Endothelial cell (in vitro differentiated cells): ENCODE results near the gene KIF23. TPM values are rescaled to one million over a fixed set of nuclear protein-coding genes. Genes with fewer than 3 reads are reported as not detected.

Source experiments
- DNase-seq: peaks from one replicate; pipeline ENCODE4 v3.0.0; 2021; ENCODE audit warnings: low spot score
- H3K27ac Mint-ChIP-seq: one replicate; pipeline ENCODE4 v1.8.0; 2021; ENCODE audit warnings: mixed read lengths, inconsistent platforms; ENCODE audit not compliant: unreplicated experiment
- H3K27me3 Mint-ChIP-seq: one replicate; pipeline ENCODE4 v1.8.0; 2021; ENCODE audit warnings: mild to moderate bottlenecking, moderate library complexity, mixed read lengths, inconsistent platforms; ENCODE audit not compliant: unreplicated experiment
- H3K36me3 Mint-ChIP-seq: one replicate; pipeline ENCODE4 v1.8.0; 2021; ENCODE audit warnings: mild to moderate bottlenecking, low read depth, mixed read lengths, inconsistent platforms; ENCODE audit not compliant: unreplicated experiment
- H3K4me1 Mint-ChIP-seq: one replicate; pipeline ENCODE4 v1.8.0; 2021; ENCODE audit warnings: mild to moderate bottlenecking, mixed read lengths, inconsistent platforms; ENCODE audit not compliant: unreplicated experiment
- H3K4me3 Mint-ChIP-seq: one replicate; pipeline ENCODE4 v1.8.0; 2021; ENCODE audit warnings: mild to moderate bottlenecking, mixed read lengths, inconsistent platforms; ENCODE audit not compliant: unreplicated experiment
- H3K9me3 Mint-ChIP-seq: one replicate; pipeline ENCODE4 v1.8.0; 2021; ENCODE audit warnings: mixed read lengths, inconsistent platforms; ENCODE audit not compliant: unreplicated experiment
- total RNA-seq: library from RNA; stranded (reverse); fragmentation: NEBNext Ultra II Directional; extraction: Animal tissue kit (Norgen Biotek cat#: 25700); gene quantifications from one replicate; pipeline ENCODE4 v1.2.1, GENCODE V29; 2021; ENCODE audit not compliant: unreplicated experiment
- TF ChIP-seq, protein P1 (sequence below): fragments of 200-600 bp; sonication (generic); IDR thresholded peaks from one replicate; pipeline ENCODE4 v1.5.0; 2021; ENCODE audit warnings: antibody characterized with exemption; ENCODE audit not compliant: unreplicated experiment

KIF23 gene
- total RNA-seq, 1 donor from 2014 or later: 9.5 TPM

DNA sequence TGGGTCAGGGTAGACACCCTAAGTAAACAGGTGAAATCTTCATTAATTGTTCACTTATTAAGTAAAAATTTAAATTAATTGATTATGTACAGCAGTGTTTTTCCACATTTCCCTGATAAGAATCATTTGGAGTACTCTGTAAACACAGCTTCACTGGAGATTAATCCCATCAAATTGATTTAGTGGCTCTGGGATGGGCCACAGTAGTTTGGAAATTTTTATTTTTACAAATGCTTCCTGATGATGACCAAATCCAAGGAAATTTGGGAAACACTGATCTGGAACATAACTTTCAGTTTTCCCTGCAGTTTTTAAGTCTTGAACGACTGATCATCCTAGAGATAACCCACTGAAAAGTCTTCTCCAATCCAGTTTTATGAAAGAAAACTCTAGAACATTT is 19.7 kb downstream of the KIF23 start:
- H3K4me3 Mint-ChIP-seq: no peak overlapping the region

DNA sequence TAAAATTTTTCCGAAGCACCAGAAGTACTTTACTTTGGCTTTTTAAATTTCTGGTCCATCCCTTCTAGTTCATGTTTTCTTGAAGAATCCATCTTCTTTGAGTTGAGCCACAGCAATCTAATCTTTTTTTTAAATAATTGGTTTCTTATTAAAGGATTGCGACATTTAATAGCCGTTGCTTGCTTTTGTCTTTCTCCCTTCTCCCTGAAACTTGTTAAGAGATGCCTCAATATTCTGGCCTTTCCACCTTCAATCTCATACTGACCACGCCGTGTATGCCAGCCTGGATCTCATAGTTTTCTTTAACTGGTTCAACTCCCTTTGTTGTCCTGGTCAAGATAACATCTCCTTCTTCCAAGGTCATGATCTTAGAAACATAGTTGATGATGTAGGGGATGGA is 20.1 kb downstream of the KIF23 start:
- no peaks in the 10 kb centered on the region for H3K9me3 Mint-ChIP-seq
- H3K27ac Mint-ChIP-seq: no peak overlapping the region
- no peaks in the 10 kb centered on the region for H3K36me3 Mint-ChIP-seq
- DNase-seq: no peak
- H3K4me3 Mint-ChIP-seq: no peak overlapping the region
- no peaks in the 10 kb centered on the region for H3K4me1 Mint-ChIP-seq
- TF ChIP-seq, protein P1, sequence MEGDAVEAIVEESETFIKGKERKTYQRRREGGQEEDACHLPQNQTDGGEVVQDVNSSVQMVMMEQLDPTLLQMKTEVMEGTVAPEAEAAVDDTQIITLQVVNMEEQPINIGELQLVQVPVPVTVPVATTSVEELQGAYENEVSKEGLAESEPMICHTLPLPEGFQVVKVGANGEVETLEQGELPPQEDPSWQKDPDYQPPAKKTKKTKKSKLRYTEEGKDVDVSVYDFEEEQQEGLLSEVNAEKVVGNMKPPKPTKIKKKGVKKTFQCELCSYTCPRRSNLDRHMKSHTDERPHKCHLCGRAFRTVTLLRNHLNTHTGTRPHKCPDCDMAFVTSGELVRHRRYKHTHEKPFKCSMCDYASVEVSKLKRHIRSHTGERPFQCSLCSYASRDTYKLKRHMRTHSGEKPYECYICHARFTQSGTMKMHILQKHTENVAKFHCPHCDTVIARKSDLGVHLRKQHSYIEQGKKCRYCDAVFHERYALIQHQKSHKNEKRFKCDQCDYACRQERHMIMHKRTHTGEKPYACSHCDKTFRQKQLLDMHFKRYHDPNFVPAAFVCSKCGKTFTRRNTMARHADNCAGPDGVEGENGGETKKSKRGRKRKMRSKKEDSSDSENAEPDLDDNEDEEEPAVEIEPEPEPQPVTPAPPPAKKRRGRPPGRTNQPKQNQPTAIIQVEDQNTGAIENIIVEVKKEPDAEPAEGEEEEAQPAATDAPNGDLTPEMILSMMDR: no peak
- no peaks in the 10 kb centered on the region for H3K27me3 Mint-ChIP-seq

More for the DNA sequence above, 19.7 kb downstream of the KIF23 start:
- DNase-seq: no peak
- Mint-ChIP-seq H3K36me3 (peaks cover 2% of the 10 kb centered on the region), H3K27me3 (no peaks in the 10 kb centered on the region), H3K27ac (no peak overlapping the region), H3K9me3 (no peaks in the 10 kb centered on the region), H3K4me1 (no peaks in the 10 kb centered on the region)
- TF ChIP-seq, protein P1: no peak

DNA sequence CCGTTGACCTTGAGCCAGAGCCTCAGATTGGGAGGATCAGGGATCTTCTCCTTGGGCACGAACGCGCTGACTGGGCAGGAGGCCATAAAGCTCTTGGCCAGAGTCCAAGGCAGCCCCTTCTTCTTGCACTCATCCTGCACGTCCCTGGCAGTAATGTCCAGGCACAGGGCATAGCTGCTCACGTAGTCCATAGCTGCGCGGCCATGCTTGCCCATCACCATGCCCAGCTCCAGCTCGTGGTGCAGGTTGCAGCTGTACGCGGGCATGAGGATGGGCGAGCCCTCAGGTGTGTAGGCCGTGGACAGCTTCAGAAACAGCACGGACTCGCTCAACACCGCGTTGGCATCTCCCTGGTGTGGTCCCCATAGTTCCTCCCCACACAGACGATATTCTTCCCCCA is 20.5 kb downstream of the KIF23 start:
- no peaks in the 10 kb centered on the region for H3K9me3 Mint-ChIP-seq
- TF ChIP-seq, protein P1: no peak
- no peak overlapping the region for H3K4me3 Mint-ChIP-seq
- H3K4me1 Mint-ChIP-seq: no peaks in the 10 kb centered on the region
- no peak for DNase-seq
- H3K36me3 Mint-ChIP-seq: no peaks in the 10 kb centered on the region
- H3K27ac Mint-ChIP-seq: no peak overlapping the region
- H3K27me3 Mint-ChIP-seq: no peaks in the 10 kb centered on the region

DNA sequence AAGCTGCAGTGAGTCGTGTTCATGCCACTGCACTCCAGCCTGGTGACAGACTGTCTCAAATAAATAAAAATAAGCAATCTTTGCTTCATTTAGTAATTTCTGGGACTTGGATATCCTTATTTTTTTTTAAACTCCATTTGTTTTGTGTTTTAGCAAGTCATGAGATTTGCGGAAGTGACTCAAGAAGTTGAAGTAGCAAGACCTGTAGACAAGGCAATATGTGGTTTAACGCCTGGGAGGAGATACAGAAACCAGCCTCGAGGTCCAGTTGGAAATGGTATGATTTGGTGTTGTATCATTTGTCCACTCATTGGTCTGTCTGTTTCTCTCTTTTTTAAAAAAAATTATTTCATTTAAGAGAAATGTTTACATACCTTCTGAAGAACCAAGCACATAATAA is 21.8 kb downstream of the KIF23 start:
- TF ChIP-seq, protein P1: no peak
- no peaks in the 10 kb centered on the region for H3K36me3 Mint-ChIP-seq
- no peak overlapping the region for H3K27ac Mint-ChIP-seq

DNA sequence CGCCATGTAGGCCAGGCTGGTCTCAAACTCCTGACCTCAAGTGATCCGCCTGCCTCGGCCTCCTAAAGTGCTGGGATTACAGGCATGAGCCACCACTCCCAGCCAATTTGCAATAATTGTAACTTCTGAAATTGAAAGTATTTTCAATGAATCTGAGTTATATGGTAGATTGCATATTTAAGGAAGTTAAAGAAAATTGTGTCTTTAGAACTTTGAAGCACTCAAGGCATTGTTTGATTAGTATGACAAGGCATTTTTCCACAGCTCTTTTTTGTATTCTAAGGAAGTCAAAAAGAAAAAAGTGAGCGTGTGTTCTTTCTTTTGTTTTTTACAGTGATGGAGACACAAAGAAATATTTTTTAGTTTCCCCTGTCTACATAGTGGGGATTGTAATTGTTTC is 22.8 kb downstream of the KIF23 start:
- Mint-ChIP-seq H3K4me3 (no peak overlapping the region), H3K27me3 (no peaks in the 10 kb centered on the region), H3K4me1 (no peaks in the 10 kb centered on the region), H3K9me3 (no peaks in the 10 kb centered on the region), H3K36me3 (no peaks in the 10 kb centered on the region), H3K27ac (no peak overlapping the region)
- DNase-seq: no peak
- TF ChIP-seq, protein P1: no peak

More for the DNA sequence above, 21.8 kb downstream of the KIF23 start:
- H3K27me3 Mint-ChIP-seq: no peaks in the 10 kb centered on the region
- H3K9me3 Mint-ChIP-seq: no peaks in the 10 kb centered on the region
- H3K4me1 Mint-ChIP-seq: no peaks in the 10 kb centered on the region
- no peak overlapping the region for H3K4me3 Mint-ChIP-seq
- DNase-seq: no peak
